BJ (cell line): ENCODE measurements around the gene COL11A1. TPM values are rescaled to one million over a fixed set of nuclear protein-coding genes. Genes with fewer than 3 reads are reported as not detected.
"Not testable (repeated sequence)": the region's sequence is repeated elsewhere in the genome, so short reads cannot be mapped to it uniquely, and the experiment has no call there.

Experiments
- CTCF ChIA-PET: fragments of 350-600 bp; formaldehyde crosslinking; extraction: SDS; loops from one replicate; lab custom pipeline; 2021; ENCODE audit warnings: antibody characterized with exemption, inconsistent platforms; lab: Yijun Ruan, JAX
- POLR2A ChIA-PET: fragments of 300-600 bp; sonication (Branson Sonifier 250); formaldehyde crosslinking; extraction: SDS; loops from one replicate; lab custom pipeline; 2021; ENCODE audit warnings: antibody characterized with exemption; lab: Charles Lee
- DNase-seq: peaks from one replicate; pipeline ENCODE4 v3.0.0-alpha.2; 2011; ENCODE audit warnings: low read depth
- H3K27me3 ChIP-seq: 2 replicates; pipeline ENCODE4 v1.6.0; 2011; ENCODE audit warnings: low read length; ENCODE audit not compliant: control insufficient read depth, insufficient read depth
- H3K36me3 ChIP-seq: 2 replicates; pipeline ENCODE4 v1.5.1; 2011; ENCODE audit warnings: low read length; ENCODE audit not compliant: control insufficient read depth, insufficient read depth
- H3K4me3 ChIP-seq: 2 replicates; pipeline ENCODE4 v1.5.1; 2011; ENCODE audit warnings: low read depth, mild to moderate bottlenecking, control low read depth, low read length
- CTCF ChIP-seq: IDR thresholded peaks from 2 replicates; pipeline ENCODE4 v1.5.1; 2011; ENCODE audit warnings: low read depth, mild to moderate bottlenecking, control low read depth, inconsistent platforms, low read length, moderate library complexity; ENCODE audit not compliant: insufficient read depth
- polyA plus RNA-seq: library from polyadenylated mRNA; depleted of rRNA; stranded (reverse); fragments of >200 nt; gene quantifications from 2 replicates; pipeline ENCODE4 v1.2.3, GENCODE V29; 2011

Gene COL11A1
- polyA plus RNA-seq, 1 experiment: 34.4 TPM

GRCh38 chr1:103142461-103142860, 34.1 kb upstream of the COL11A1 start:
- POLR2A ChIA-PET: no interaction called here
- no peak for TF ChIP-seq CTCF
- CTCF ChIA-PET: no interaction called here

GRCh38 chr1:103129796-103130195, 21.5 kb upstream of the COL11A1 start:
- Histone ChIP-seq H3K36me3 (no peaks in the 10 kb centered on the region), H3K27me3 (no peaks in the 10 kb centered on the region), H3K4me3 (no peak overlapping the region)
- ChIA-PET CTCF (interaction anchor here (0.5 kb wide), 1 partner anchor 10 kb away, joined by 3 read pairs; no protein-coding TSS in a partner anchor), POLR2A (no interaction called here)
- TF ChIP-seq CTCF: no peak
- DNase-seq: no peak

More at GRCh38 chr1:103142461-103142860, 34.1 kb upstream of the COL11A1 start:
- Histone ChIP-seq H3K27me3 (no peaks in the 10 kb centered on the region), H3K4me3 (no peak overlapping the region), H3K36me3 (no peaks in the 10 kb centered on the region)
- no peak for DNase-seq

- peak; percentile 41 for DNase-seq
- Histone ChIP-seq H3K36me3 (no peaks in the 10 kb centered on the region), H3K27me3 (no peaks in the 10 kb centered on the region), H3K4me3 (no peak overlapping the region)
- no peak for TF ChIP-seq CTCF
- ChIA-PET POLR2A (no interaction called here), CTCF (interaction anchor here (1.1 kb wide), 2 partner anchors 8 to 20 kb away, joined by 3 read pairs; no protein-coding TSS in a partner anchor)
These were observed 20.9 kb upstream of the COL11A1 start for GRCh38 chr1:103129255-103129654.

- H3K36me3 ChIP-seq, H3K4me3 ChIP-seq, POLR2A ChIA-PET, H3K27me3 ChIP-seq, DNase-seq: not testable (repeated sequence)
- CTCF ChIA-PET: interaction anchor here (0.6 to 1.1 kb wide), 3 partner anchors 9 to 21 kb away, joined by 3 read pairs; no protein-coding TSS in a partner anchor
These were observed 19.9 kb upstream of the COL11A1 start for GRCh38 chr1:103128256-103128655.

- ChIA-PET POLR2A (no interaction called here), CTCF (no interaction called here)
- TF ChIP-seq CTCF: no peak
- no peaks in the 10 kb centered on the region for H3K27me3 ChIP-seq
- no peak for DNase-seq
- no peak overlapping the region for H3K4me3 ChIP-seq
- no peaks in the 10 kb centered on the region for H3K36me3 ChIP-seq
These were observed 16.9 kb upstream of the COL11A1 start for GRCh38 chr1:103125219-103125618.

- ChIA-PET POLR2A (no interaction called here), CTCF (interaction anchor here (1.1 kb wide), 1 partner anchor 12 kb away, joined by 3 read pairs; no protein-coding TSS in a partner anchor)
- no peak for DNase-seq
- H3K4me3 ChIP-seq: no peak overlapping the region
- H3K27me3 ChIP-seq: no peaks in the 10 kb centered on the region
- no peaks in the 10 kb centered on the region for H3K36me3 ChIP-seq
- TF ChIP-seq CTCF: no peak
These were observed 14.8 kb upstream of the COL11A1 start for GRCh38 chr1:103122983-103123720.
